ENCODE measurements around the gene ZEB2. TPM values are rescaled to one million over a fixed set of nuclear protein-coding genes. Genes with fewer than 3 reads are reported as not detected.

The ZEB2 gene
- total RNA-seq, 1 experiment from 2014 or later = 1.2 TPM

- no peaks in the 10 kb centered on the region for H3K36me3 Mint-ChIP-seq (ENCODE audit: insufficient read depth in 1 of 3, low read depth in 3 of 3)
- Histone ChIP-seq H3K27ac (ENCODE audit: insufficient read length, low read depth, low read length) (no peak overlapping the region), H3K4ac (ENCODE audit: low read depth, low read length) (no peak overlapping the region), H3K4me1 (ENCODE audit: insufficient read depth, low read length) (no peaks in the 10 kb centered on the region), H3K4me2 (ENCODE audit: insufficient read depth, insufficient read length, low read length) (no peak overlapping the region), H3K79me1 (ENCODE audit: insufficient read depth, low read depth, low read length, poor library complexity, severe bottlenecking) (no peaks in the 10 kb centered on the region), H3K79me2 (ENCODE audit: insufficient read depth, low read length) (no peaks in the 10 kb centered on the region), H3K27me3 (ENCODE audit: insufficient read depth, low read length) (no peaks in the 10 kb centered on the region), H4K8ac (replicated peaks; ENCODE audit: insufficient read length, low read depth, low read length) (no peak overlapping the region), H3K23me2 (ENCODE audit: insufficient read length, low read depth, low read length, poor library complexity, severe bottlenecking) (no peaks in the 10 kb centered on the region), H2BK12ac (ENCODE audit: insufficient read length, low read depth, low read length) (no peak overlapping the region), H2BK120ac (ENCODE audit: low read depth, low read length, poor library complexity, severe bottlenecking) (no peak overlapping the region), H2BK5ac (ENCODE audit: insufficient read length, low read length) (no peak overlapping the region), H2BK15ac (ENCODE audit: low read depth, low read length) (no peak overlapping the region), H3T11ph (ENCODE audit: low read length) (no peak overlapping the region), H3K9me3 (ENCODE audit: control insufficient read depth, low read depth, low read length) (no peaks in the 10 kb centered on the region), H3K14ac (ENCODE audit: insufficient read depth, low read length) (no peak overlapping the region), H2AK5ac (ENCODE audit: insufficient read length, low read length) (no peak overlapping the region), H4K5ac (ENCODE audit: insufficient read length, low read depth, low read length) (no peak overlapping the region), H3K18ac (ENCODE audit: insufficient read length, low read depth, low read length) (no peak overlapping the region), H2BK20ac (ENCODE audit: low read depth, low read length, poor library complexity, severe bottlenecking) (no peak overlapping the region), H3K9ac (ENCODE audit: extremely low read depth, insufficient read length, low read length) (no peak overlapping the region), H4K20me1 (ENCODE audit: control insufficient read depth, insufficient read depth, insufficient read length) (no peaks in the 10 kb centered on the region), H3K23ac (ENCODE audit: insufficient read length, low read depth, low read length) (no peak overlapping the region), H4K91ac (ENCODE audit: insufficient read length, low read depth, low read length) (no peak overlapping the region), H3K56ac (ENCODE audit: insufficient read length, low read depth, low read length) (no peak overlapping the region), H2AFZ (ENCODE audit: low read length) (no peak overlapping the region)
- peaks cover 2% of the 10 kb centered on the region for H3K27me3 Mint-ChIP-seq (ENCODE audit: low read depth)
- no peak overlapping the region for H3K4me3 Mint-ChIP-seq
- no peaks in the 10 kb centered on the region for H3K9me3 Mint-ChIP-seq
- TF ChIP-seq CTCF (conservative IDR thresholded peaks at IDR 0.05) = no peak
- DNase-seq = no peak
- no CpG with 5 or more reads among the region's 6 CpGs for WGBS (ENCODE audit: extremely low coverage, insufficient read length, low lambda C conversion rate)
- H3K27ac Mint-ChIP-seq = no peak overlapping the region
- H3K4me1 Mint-ChIP-seq = peaks cover 17 to 18% of the 10 kb centered on the region in 2 experiments
Observed at GRCh38 chr2:144460727-144461307, 59.1 kb downstream of the ZEB2 start.

All from H9 (cell line).